Activated CD4-positive, CD25-positive, alpha-beta regulatory T cell treated with anti-CD3 and anti-CD28 coated beads, Interleukin-2, amount 50 U/mL, for 24 hours (primary cell): ENCODE data around the gene AGPAT1.
"Not testable (repeated sequence)": the region's sequence is repeated elsewhere in the genome, so short reads cannot be mapped to it uniquely, and the experiment has no call there.

Source experiments
- ATAC-seq, 2 donors: fragments of 150-1000 bp; cut with Tn5 transposase; one replicate each; pipeline ENCODE4 v1.10.0; 2021; ENCODE audit warnings: mild to moderate bottlenecking in 1 of 2, moderate library complexity in 1 of 2

The AGPAT1 gene

GRCh38 chr6:32146687-32147086, 29.2 kb downstream of the AGPAT1 start:
- ATAC-seq = no peak

DNA sequence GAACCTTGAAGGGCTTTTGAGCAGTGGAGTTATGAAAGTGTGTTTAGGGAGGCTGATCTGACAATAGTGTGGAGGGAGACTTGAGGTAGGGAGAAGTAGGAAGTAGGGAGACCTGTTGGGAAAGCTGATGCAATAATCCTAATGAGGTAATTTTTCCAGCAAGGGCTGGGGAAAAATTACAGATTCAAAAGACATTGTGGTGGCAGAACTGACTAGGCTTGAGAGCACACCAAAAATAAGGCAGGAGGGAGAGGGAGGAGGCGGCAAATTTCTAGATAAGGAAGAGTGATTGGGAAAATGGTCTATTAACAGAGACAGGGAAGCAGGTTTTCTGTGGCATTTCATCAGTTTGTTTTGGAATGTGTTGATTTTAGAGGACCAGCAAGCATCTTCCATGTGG, 29.6 kb downstream of the AGPAT1 start:
- ATAC-seq = no peak

GRCh38 chr6:32144238-32144637, 31.6 kb downstream of the AGPAT1 start:
- not testable (repeated sequence) for ATAC-seq

DNA sequence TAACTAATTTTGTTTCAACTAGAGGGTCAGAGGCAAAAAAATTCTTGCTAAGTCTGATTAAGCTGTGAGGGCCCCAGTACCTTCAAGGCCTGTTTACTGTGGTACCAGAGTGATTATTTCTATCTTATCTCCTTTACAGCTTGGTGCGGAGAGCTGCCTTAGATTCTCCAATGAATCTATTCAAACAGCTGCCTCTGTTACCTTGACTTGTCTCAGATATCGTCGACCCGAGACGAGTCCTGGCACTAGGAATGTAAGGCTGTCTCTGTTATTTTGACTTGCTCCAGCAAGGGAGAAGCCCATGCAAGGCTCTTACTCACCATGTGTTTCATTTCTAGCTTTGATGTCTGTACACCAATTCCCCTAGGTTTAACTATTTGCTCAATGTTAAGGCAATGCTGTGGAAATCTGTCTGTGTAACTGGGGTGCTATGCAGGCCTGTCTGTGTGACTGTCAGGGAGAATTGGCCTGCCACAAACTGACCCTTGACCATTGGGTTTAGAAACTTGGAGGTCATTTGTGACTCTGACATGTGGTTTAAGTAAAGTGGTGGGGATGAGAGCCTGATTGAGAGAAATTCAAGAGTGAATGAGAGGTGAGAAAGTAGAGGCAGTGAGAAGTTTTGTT, 35.4 kb downstream of the AGPAT1 start:
- no peak for ATAC-seq

GRCh38 chr6:32139590-32139989, 36.3 kb downstream of the AGPAT1 start:
- no peak for ATAC-seq

DNA sequence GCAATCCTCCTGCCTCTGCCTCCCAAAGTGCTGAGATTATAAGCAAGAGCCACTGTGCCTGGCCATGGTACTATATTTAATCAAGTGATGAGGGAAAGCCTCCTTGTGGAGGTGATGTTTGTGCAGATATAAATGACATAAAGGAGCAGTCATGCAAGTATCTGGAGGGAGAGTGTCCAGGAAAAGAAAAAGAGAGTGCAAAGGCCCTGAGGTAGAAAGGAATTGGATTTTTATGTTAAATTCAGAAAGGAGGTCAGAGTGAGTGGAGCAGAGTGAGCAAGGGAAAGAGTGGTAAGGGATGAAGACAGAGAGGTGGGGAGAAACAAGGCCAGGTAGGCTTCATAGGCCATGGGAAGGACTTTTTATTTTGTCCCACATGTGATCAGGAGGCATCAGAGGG, 38.4 kb downstream of the AGPAT1 start:
- ATAC-seq = no peak

DNA sequence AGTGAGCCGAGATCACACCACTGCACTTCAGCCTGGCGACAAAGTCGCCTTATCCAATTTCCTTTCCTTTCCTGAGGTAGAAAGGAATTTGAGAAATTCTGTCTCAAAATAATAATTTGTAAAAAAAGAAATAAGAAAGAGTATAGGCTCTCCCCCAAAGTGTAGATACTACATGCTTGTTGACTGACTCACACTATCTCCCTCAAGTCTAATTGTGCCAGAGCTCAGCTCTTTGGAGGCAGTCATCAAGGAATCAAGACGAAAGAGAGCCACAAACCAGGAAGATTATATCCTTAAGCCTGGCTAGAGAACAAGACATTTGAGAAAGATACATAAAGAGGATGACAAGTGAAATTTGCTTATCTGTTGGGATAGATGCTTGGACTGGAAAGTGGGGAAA, 42.1 kb downstream of the AGPAT1 start:
- no peak for ATAC-seq

DNA sequence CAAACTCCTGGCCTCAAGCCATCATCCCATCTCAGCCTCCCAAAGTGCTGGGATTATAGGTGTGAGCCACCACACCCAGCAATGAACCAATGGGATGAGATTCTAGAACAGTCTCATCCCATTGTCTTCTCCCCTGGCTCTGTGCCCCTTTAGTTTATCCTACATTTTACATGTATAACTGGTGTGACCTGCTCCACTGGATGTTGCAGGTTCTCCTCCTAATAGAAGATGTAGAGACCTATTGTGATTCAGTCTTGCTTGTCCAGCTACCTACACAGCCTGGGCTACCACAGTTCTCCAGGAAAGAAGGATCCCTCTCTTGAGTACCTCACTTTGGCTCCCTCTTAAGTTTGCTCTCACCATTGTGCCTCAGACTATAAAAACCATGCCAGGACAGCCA, 43.8 kb downstream of the AGPAT1 start:
- no peak for ATAC-seq

GRCh38 chr6:32131439-32131948, 44.4 kb downstream of the AGPAT1 start:
- no peak for ATAC-seq

DNA sequence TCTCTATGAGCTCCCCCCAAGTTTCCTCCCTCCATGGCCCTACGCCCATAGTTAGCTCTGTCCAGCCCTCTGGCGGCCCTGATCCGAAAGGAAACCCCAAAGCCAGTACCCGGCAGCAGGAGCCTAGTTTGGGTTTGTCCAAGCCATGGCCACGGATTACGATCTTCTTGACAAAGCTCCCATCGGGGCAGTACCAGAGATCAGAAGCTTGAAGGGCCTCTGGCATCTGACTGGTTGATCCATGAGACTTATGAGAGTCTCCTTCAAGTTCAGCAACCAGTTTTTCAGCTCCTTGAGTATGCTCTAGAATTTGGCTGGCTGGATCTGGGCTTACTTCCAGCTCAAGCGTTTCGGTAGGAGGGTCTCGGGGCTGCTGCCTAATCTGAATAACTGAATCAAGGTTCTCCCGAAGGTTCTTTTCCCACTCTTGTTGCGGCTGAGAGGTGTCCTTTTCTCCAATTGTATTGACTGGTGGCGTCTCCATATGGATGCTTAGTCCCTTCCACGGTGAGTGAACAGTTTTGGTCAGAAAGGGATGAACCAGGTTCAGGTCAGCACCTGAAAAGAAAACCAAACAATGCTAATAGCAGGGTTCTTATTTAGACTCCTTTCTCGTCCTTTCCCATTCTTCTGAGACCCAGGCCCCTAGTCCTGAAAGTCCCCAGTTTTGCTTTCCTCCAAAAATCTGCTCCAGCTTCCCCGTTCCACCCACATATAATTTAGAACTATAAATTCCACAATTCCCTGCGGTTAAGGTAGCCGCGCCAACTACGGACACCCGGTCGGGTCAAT, 46.4 kb downstream of the AGPAT1 start:
- ATAC-seq = no peak

- ATAC-seq = no peak
Observed at GRCh38 chr6:32128751-32129296, 47.1 kb downstream of the AGPAT1 start.

GRCh38 chr6:32127717-32128592, 47.9 kb downstream of the AGPAT1 start, which contains the start of gene ATF6B:
Gene ATF6B, minus strand, starts transcription at chr6:32128246. Its CDS starts 39 bp downstream, at chr6:32128207.
- ATAC-seq = peak; percentile 94 to 96

- no peak for ATAC-seq
Observed at GRCh38 chr6:32127409-32127716, 48.5 kb downstream of the AGPAT1 start.

DNA sequence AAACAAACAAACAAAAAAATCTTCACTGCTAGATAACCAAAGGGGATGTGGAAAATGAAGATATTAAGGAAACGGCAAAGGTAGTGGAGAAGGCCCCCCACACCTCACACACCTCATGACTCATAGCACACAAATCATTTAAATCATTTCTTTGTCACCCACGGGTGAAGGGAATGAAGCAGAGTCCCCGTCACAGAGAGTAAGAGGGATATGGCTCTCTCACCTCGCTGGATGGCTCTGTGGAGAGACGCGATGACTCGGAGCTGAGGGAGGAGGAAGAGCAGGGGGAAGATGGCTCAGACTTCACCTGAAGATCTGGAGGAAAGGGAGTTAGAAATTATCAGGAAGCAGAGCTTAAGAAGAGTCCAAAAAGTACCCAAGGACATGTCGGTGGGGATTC, 49.0 kb downstream of the AGPAT1 start:
- no peak for ATAC-seq

- ATAC-seq = no peak
Observed at GRCh38 chr6:32123681-32124080, 52.2 kb downstream of the AGPAT1 start.

GRCh38 chr6:32120573-32121059, 55.3 kb downstream of the AGPAT1 start:
- ATAC-seq = no peak

GRCh38 chr6:32118782-32119628, 56.9 kb downstream of the AGPAT1 start:
- ATAC-seq = peak; percentile 79 to 84
